PC-3 (cell line): ENCODE results near the gene ORM2.

Source experiments
- CTCF ChIP-seq: fragments of 300-600 bp; sonication (generic); conservative IDR thresholded peaks from 2 replicates; pipeline ENCODE4 v1.5.1; 2017; ENCODE audit warnings: antibody characterized with exemption, low read depth, mild to moderate bottlenecking, low read length
- EZH2phosphoT487 ChIP-seq: fragments of 300-600 bp; sonication (generic); IDR thresholded peaks from 2 replicates; pipeline ENCODE4 v1.6.1; 2018; ENCODE audit warnings: mild to moderate bottlenecking, antibody characterized with exemption, low read length, borderline replicate concordance

GRCh38 chr9:114378016-114378415, 48.3 kb downstream of the ORM2 start:
- TF ChIP-seq CTCF = no peak
- TF ChIP-seq EZH2phosphoT487 = no peak
